Measurements from ENCODE around the gene IGSF21. TPM values are rescaled to one million over a fixed set of nuclear protein-coding genes. Genes with fewer than 3 reads are reported as not detected.

The IGSF21 gene
- total RNA-seq, 1 donor from 2014 or later, result 4.4 TPM

- DNase-seq (ENCODE audit: low spot score), result no peak
- peaks cover 4% of the 10 kb centered on the region for H3K27me3 Mint-ChIP-seq (ENCODE audit: unreplicated experiment)
Measured at GRCh38 chr1:18211764-18212163, 104.2 kb downstream of the IGSF21 start.

GRCh38 chr1:18217398-18218043, 109.9 kb downstream of the IGSF21 start:
- TF ChIP-seq CTCF (IDR thresholded peaks at IDR 0.05; ENCODE audit: unreplicated experiment), result no peak
- Mint-ChIP-seq H3K36me3 (ENCODE audit: low read depth, unreplicated experiment) (peaks cover 12% of the 10 kb centered on the region), H3K9me3 (ENCODE audit: unreplicated experiment) (peaks cover 8% of the 10 kb centered on the region), H3K27ac (ENCODE audit: unreplicated experiment) (no peak overlapping the region), H3K4me1 (ENCODE audit: unreplicated experiment) (peaks cover 45% of the 10 kb centered on the region), H3K27me3 (ENCODE audit: unreplicated experiment) (peaks cover 14% of the 10 kb centered on the region), H3K4me3 (ENCODE audit: unreplicated experiment) (no peak overlapping the region)
- no peak for DNase-seq (ENCODE audit: low spot score)

More at GRCh38 chr1:18211764-18212163, 104.2 kb downstream of the IGSF21 start:
- no peak for TF ChIP-seq CTCF (IDR thresholded peaks at IDR 0.05; ENCODE audit: unreplicated experiment)
- Mint-ChIP-seq H3K4me1 (ENCODE audit: unreplicated experiment) (peaks cover 8% of the 10 kb centered on the region), H3K36me3 (ENCODE audit: low read depth, unreplicated experiment) (peaks cover 3% of the 10 kb centered on the region), H3K9me3 (ENCODE audit: unreplicated experiment) (no peaks in the 10 kb centered on the region), H3K4me3 (ENCODE audit: unreplicated experiment) (no peak overlapping the region), H3K27ac (ENCODE audit: unreplicated experiment) (no peak overlapping the region)

- Mint-ChIP-seq H3K27ac (ENCODE audit: unreplicated experiment) (no peak overlapping the region), H3K9me3 (ENCODE audit: unreplicated experiment) (no peaks in the 10 kb centered on the region), H3K4me3 (ENCODE audit: unreplicated experiment) (no peak overlapping the region), H3K36me3 (ENCODE audit: low read depth, unreplicated experiment) (peaks cover 14% of the 10 kb centered on the region), H3K4me1 (ENCODE audit: unreplicated experiment) (peaks cover 54% of the 10 kb centered on the region), H3K27me3 (ENCODE audit: unreplicated experiment) (peaks cover 8% of the 10 kb centered on the region)
- no peak for DNase-seq (ENCODE audit: low spot score)
- TF ChIP-seq CTCF (IDR thresholded peaks at IDR 0.05; ENCODE audit: unreplicated experiment), result no peak
Measured at GRCh38 chr1:18229625-18230024, 122.0 kb downstream of the IGSF21 start.

GRCh38 chr1:18230321-18230720, 122.7 kb downstream of the IGSF21 start:
- Mint-ChIP-seq H3K4me3 (ENCODE audit: unreplicated experiment) (no peak overlapping the region), H3K36me3 (ENCODE audit: low read depth, unreplicated experiment) (peaks cover 9% of the 10 kb centered on the region), H3K4me1 (ENCODE audit: unreplicated experiment) (peaks cover 56% of the 10 kb centered on the region), H3K9me3 (ENCODE audit: unreplicated experiment) (no peaks in the 10 kb centered on the region), H3K27ac (ENCODE audit: unreplicated experiment) (peak overlapping the region; percentile 72), H3K27me3 (ENCODE audit: unreplicated experiment) (peaks cover 8% of the 10 kb centered on the region)
- DNase-seq (ENCODE audit: low spot score), result peak; percentile 19
- TF ChIP-seq CTCF (IDR thresholded peaks at IDR 0.05; ENCODE audit: unreplicated experiment), result no peak

- peaks cover 60% of the 10 kb centered on the region for H3K4me1 Mint-ChIP-seq (ENCODE audit: unreplicated experiment)
- peak overlapping the region; percentile 51 for H3K4me3 Mint-ChIP-seq (ENCODE audit: unreplicated experiment)
- TF ChIP-seq CTCF (IDR thresholded peaks at IDR 0.05; ENCODE audit: unreplicated experiment), result no peak
- peaks cover 7% of the 10 kb centered on the region for H3K36me3 Mint-ChIP-seq (ENCODE audit: low read depth, unreplicated experiment)
- peak overlapping the region; percentile 72 for H3K27ac Mint-ChIP-seq (ENCODE audit: unreplicated experiment)
- peak; percentile 45 for DNase-seq (ENCODE audit: low spot score)
- no peaks in the 10 kb centered on the region for H3K9me3 Mint-ChIP-seq (ENCODE audit: unreplicated experiment)
- H3K27me3 Mint-ChIP-seq (ENCODE audit: unreplicated experiment), result peaks cover 8% of the 10 kb centered on the region
Measured at GRCh38 chr1:18230840-18231239, 123.2 kb downstream of the IGSF21 start.
